ENCODE results near the gene ZNF324. TPM values are rescaled to one million over a fixed set of nuclear protein-coding genes. Genes with fewer than 3 reads are reported as not detected.

Gene ZNF324
- total and polyA plus RNA-seq, 2 of the 13 experiments (the other 11 are each of a cell fraction or from before 2014, with no cell fraction given) = 1.1 to 4.7 TPM

GRCh38 chr19:58513694-58514563 lies 47.0 kb downstream of the ZNF324 start (continued):
- TF ChIP-seq BCL3 (CRISPR knock-in tag; IDR thresholded peaks at IDR 0.05) = peak; percentile 87; the same call in 1 of the 2 replicates
- TF ChIP-seq HBP1 (CRISPR knock-in tag; IDR thresholded peaks at IDR 0.05; ENCODE audit: low read depth) = 0 out of 2 replicates have a peak, but pooled peaks have one; percentile 64
- TF ChIP-seq GZF1 (CRISPR knock-in tag; IDR thresholded peaks at IDR 0.05) = no peak
- no peak for TF ChIP-seq ZFP36 (IDR thresholded peaks at IDR 0.05; ENCODE audit: borderline replicate concordance, low read depth, low read length, partially characterized antibody)
- TF ChIP-seq SIX1 (CRISPR knock-in tag; IDR thresholded peaks at IDR 0.05; ENCODE audit: borderline replicate concordance) = no peak
- TF ChIP-seq DRAP1 (CRISPR knock-in tag; IDR thresholded peaks at IDR 0.05) = peak; percentile 62; the same call in 1 of the 2 replicates
- peak; percentile 91 for TF ChIP-seq HNRNPK (IDR thresholded peaks at IDR 0.05; ENCODE audit: low read depth, low read length, poor library complexity, severe bottlenecking)
- no peak for TF ChIP-seq GLI4 (CRISPR knock-in tag; IDR thresholded peaks at IDR 0.05; ENCODE audit: borderline replicate concordance)
- TF ChIP-seq ZBTB49 (CRISPR knock-in tag; IDR thresholded peaks at IDR 0.05; ENCODE audit: borderline replicate concordance) = 0 out of 2 replicates have a peak, but pooled peaks have one; percentile 17
- peak; percentile 59; the same call in 1 of the 2 replicates for TF ChIP-seq ZNF430 (CRISPR knock-in tag; IDR thresholded peaks at IDR 0.05)
- TF ChIP-seq DPF2 (CRISPR knock-in tag; IDR thresholded peaks at IDR 0.05; ENCODE audit: borderline replicate concordance, low read depth) = no peak
- no peak; the same call in 1 of the 2 replicates for TF ChIP-seq ZNF503 (CRISPR knock-in tag; IDR thresholded peaks at IDR 0.05)
- peak; percentile 14; the same call in 1 of the 2 replicates for TF ChIP-seq ZBTB26 (CRISPR knock-in tag; IDR thresholded peaks at IDR 0.05; ENCODE audit: borderline replicate concordance)
- TF ChIP-seq ZNF883 (CRISPR knock-in tag; IDR thresholded peaks at IDR 0.05; ENCODE audit: not compliant biosample characterization) = no peak
- TF ChIP-seq ZNF513 (CRISPR knock-in tag; conservative IDR thresholded peaks at IDR 0.05) = 0 out of 2 replicates have a peak, but pooled peaks have one; percentile 51
